Testis (tissue), 2 donors: Measurements from ENCODE around the gene MYH3.

Source experiments
- CTCF ChIP-seq, 3 experiments: fragments of 450-650 bp in 2 of 3; fragments of 200-600 bp in 1 of 3; sonication (generic) in 1 of 3; IDR thresholded peaks; one replicate each; pipeline ENCODE4 v1.5.1; 2016 to 2019; ENCODE audit warnings: antibody characterized with exemption in 3 of 3, mild to moderate bottlenecking in 2 of 3, moderate library complexity in 1 of 3
- POLR2A ChIP-seq: fragments of 450-650 bp; IDR thresholded peaks from one replicate; pipeline ENCODE4 v1.6.1; 2017; ENCODE audit warnings: antibody characterized with exemption, mild to moderate bottlenecking, moderate library complexity

GRCh38 chr17:10624969-10625368 is 32.1 kb downstream of the MYH3 start:
- TF ChIP-seq POLR2A = no peak
- no peak for TF ChIP-seq CTCF (IDR thresholded peaks at IDR 0.05)
